Naive thymus-derived CD4-positive, alpha-beta T cell (primary cell): ENCODE results near the gene RNF145. TPM values are rescaled to one million over a fixed set of nuclear protein-coding genes. Genes with fewer than 3 reads are reported as not detected.

ENCODE experiments used
- ATAC-seq: fragments of 150-1000 bp; cut with Tn5 transposase; 2 replicates; pipeline ENCODE4 v1.10.0; 2021; ENCODE audit warnings: mild to moderate bottlenecking, moderate library complexity
- CTCF ChIA-PET: fragments of 350-600 bp; sonication (Branson Sonifier 250); formaldehyde crosslinking; loops from one replicate; lab custom pipeline; 2021; ENCODE audit warnings: antibody characterized with exemption; lab: Charles Lee
- POLR2A ChIA-PET: fragments of 350-600 bp; sonication (Branson Sonifier 250); formaldehyde crosslinking; loops from one replicate; lab custom pipeline; 2021; ENCODE audit warnings: antibody characterized with exemption, inconsistent platforms; lab: Charles Lee
- DNase-seq, 9 donors: peaks; one replicate each; pipeline versions ENCODE4 v3.0.0 to v3.0.0-alpha.2; 2020 to 2022; ENCODE audit warnings: mixed read lengths in 1 of 9
- H3K27ac ChIP-seq: one replicate; pipeline ENCODE4 v1.7.0; 2013; ENCODE audit warnings: mild to moderate bottlenecking, low read depth, low read length, moderate library complexity
- H3K27me3 ChIP-seq, 2 donors: one replicate each; pipeline ENCODE4 v1.7.0; 2013; ENCODE audit warnings: low read length in 2 of 2, mild to moderate bottlenecking in 2 of 2, moderate library complexity in 2 of 2; ENCODE audit not compliant: control insufficient read depth in 2 of 2, insufficient read depth in 2 of 2
- H3K36me3 ChIP-seq, 3 experiments: 1 replicate in 2 of 3; 2 replicates in 1 of 3; pipeline ENCODE4 v1.7.0; 2013; ENCODE audit warnings: low read length in 3 of 3, mild to moderate bottlenecking in 3 of 3, moderate library complexity in 1 of 3; ENCODE audit not compliant: insufficient read depth in 3 of 3, control insufficient read depth in 2 of 3
- H3K4me1 ChIP-seq, 2 donors: one replicate each; pipeline ENCODE4 v1.7.0; 2013; ENCODE audit warnings: low read length in 2 of 2, mild to moderate bottlenecking in 2 of 2, moderate library complexity in 1 of 2; ENCODE audit not compliant: control insufficient read depth in 2 of 2, insufficient read depth in 2 of 2
- H3K4me3 ChIP-seq: 2 replicates; pipeline ENCODE4 v1.7.0; 2013; ENCODE audit warnings: mild to moderate bottlenecking, low read length
- H3K9me3 ChIP-seq, 3 experiments: 1 replicate in 2 of 3; 2 replicates in 1 of 3; pipeline ENCODE4 v1.7.0; 2013; ENCODE audit warnings: low read length in 3 of 3; ENCODE audit not compliant: control insufficient read depth in 2 of 3
- H3K27ac Mint-ChIP-seq, 9 donors: one replicate each; pipeline ENCODE4 v1.8.0; 2020 to 2022; ENCODE audit warnings: mixed read lengths in 9 of 9, mild to moderate bottlenecking in 8 of 9, moderate library complexity in 5 of 9, inconsistent platforms in 2 of 9
- H3K27me3 Mint-ChIP-seq, 5 donors: one replicate each; pipeline ENCODE4 v1.8.0; 2021 to 2022; ENCODE audit warnings: mixed read lengths in 5 of 5, mild to moderate bottlenecking in 1 of 5
- H3K36me3 Mint-ChIP-seq, 5 donors: one replicate each; pipeline ENCODE4 v1.8.0; 2020 to 2022; ENCODE audit warnings: mixed read lengths in 5 of 5, mild to moderate bottlenecking in 3 of 5, inconsistent platforms in 1 of 5
- H3K4me1 Mint-ChIP-seq, 7 donors: one replicate each; pipeline ENCODE4 v1.8.0; 2020 to 2022; ENCODE audit warnings: mixed read lengths in 7 of 7, mild to moderate bottlenecking in 3 of 7, inconsistent platforms in 1 of 7
- H3K4me3 Mint-ChIP-seq, 10 donors: one replicate each; pipeline ENCODE4 v1.8.0; 2020 to 2022; ENCODE audit warnings: mild to moderate bottlenecking in 10 of 10, mixed read lengths in 10 of 10, moderate library complexity in 6 of 10, inconsistent platforms in 2 of 10
- H3K9me3 Mint-ChIP-seq, 11 donors: one replicate each; pipeline ENCODE4 v1.8.0; 2020 to 2022; ENCODE audit warnings: mixed read lengths in 11 of 11, mild to moderate bottlenecking in 4 of 11, inconsistent platforms in 1 of 11, moderate library complexity in 1 of 11
- intact Hi-C, 2 donors: fragments of 100-400 bp; cut with micrococcal nuclease; formaldehyde crosslinking; loops; one replicate each; pipeline ENCODE4 v1.15.1; 2023
- polyA plus RNA-seq, 2 donors: library from polyadenylated mRNA; unstranded; fragments of 300-500 nt; fragmentation: Illumina TruSeq; gene quantifications; one replicate each; pipeline ENCODE4 v1.2.3, GENCODE V29; 2021
- total RNA-seq, 6 experiments: library from RNA in 5 of 6; stranded (reverse) in 5 of 6; gene quantifications; 1 replicate in 5 of 6; 2 replicates in 1 of 6; pipeline ENCODE4 v1.2.3 and lab custom pipeline; 2021 to 2026

Gene RNF145
- total and polyA plus RNA-seq, 7 experiments from 2014 or later: 10.8 to 142 (median 64.4) TPM

GRCh38 chr5:159244890-159245289 lies 35.5 kb upstream of the RNF145 start:
- Histone ChIP-seq H3K9me3 (no peaks in the 10 kb centered on the region), H3K27ac (no peak overlapping the region), H3K4me3 (no peak overlapping the region), H3K4me1 (peaks cover 0 to 14% of the 10 kb centered on the region in 2 donors), H3K36me3 (no peaks in the 10 kb centered on the region), H3K27me3 (no peaks in the 10 kb centered on the region)
- ATAC-seq (no peak), DNase-seq (no peak)
- H3K36me3 Mint-ChIP-seq: no peaks in the 10 kb centered on the region
- peaks cover 0 to 13% (median 4%) of the 10 kb centered on the region in 5 donors for H3K27me3 Mint-ChIP-seq
- H3K27ac Mint-ChIP-seq: no peak overlapping the region
- intact Hi-C loops: no loop called here
- ChIA-PET POLR2A (interaction anchor here (1.6 kb wide), 1 partner anchor 8 kb away, joined by 3 read pairs; no protein-coding TSS in a partner anchor), CTCF (no interaction called here)
- no peak overlapping the region for H3K4me3 Mint-ChIP-seq
- H3K4me1 Mint-ChIP-seq: peaks cover 8 to 36% (median 25%) of the 10 kb centered on the region in 7 donors
- H3K9me3 Mint-ChIP-seq: no peaks in the 10 kb centered on the region

GRCh38 chr5:159244163-159244562 lies 34.8 kb upstream of the RNF145 start:
- H3K27ac ChIP-seq: no peak overlapping the region
- H3K36me3 ChIP-seq: no peaks in the 10 kb centered on the region
- ATAC-seq (no peak), DNase-seq (no peak)
- Mint-ChIP-seq H3K4me3 (no peak overlapping the region), H3K9me3 (no peaks in the 10 kb centered on the region), H3K27ac (no peak overlapping the region), H3K27me3 (peaks cover 0 to 13% (median 4%) of the 10 kb centered on the region in 5 donors), H3K4me1 (peaks cover 8 to 36% (median 25%) of the 10 kb centered on the region in 7 donors), H3K36me3 (no peaks in the 10 kb centered on the region)
- no peak overlapping the region for H3K4me3 ChIP-seq
- intact Hi-C loops: no loop called here
- ChIA-PET CTCF (no interaction called here), POLR2A (interaction anchor here (1.6 kb wide), 1 partner anchor 7 kb away, joined by 3 read pairs; no protein-coding TSS in a partner anchor)
- no peaks in the 10 kb centered on the region for H3K9me3 ChIP-seq
- peaks cover 0 to 14% of the 10 kb centered on the region in 2 donors for H3K4me1 ChIP-seq
- H3K27me3 ChIP-seq: no peaks in the 10 kb centered on the region

- Mint-ChIP-seq H3K4me1 (peaks cover 8 to 36% (median 25%) of the 10 kb centered on the region in 7 donors), H3K9me3 (no peaks in the 10 kb centered on the region), H3K36me3 (no peaks in the 10 kb centered on the region), H3K27ac (peak overlapping the region in 1 of 9 donors; percentile 53), H3K27me3 (peaks cover 0 to 10% (median 4%) of the 10 kb centered on the region in 5 donors), H3K4me3 (peak overlapping the region in 3 of 10 donors; percentile 4 to 57 (median 14))
- ChIA-PET CTCF (interaction anchor here (0.6 to 1.2 kb wide), 2 partner anchors 34 to 221 kb away, joined by 3 to 4 read pairs; no protein-coding TSS in a partner anchor), POLR2A (no interaction called here)
- intact Hi-C loops: loop anchor here in 1 of 2 donors (2.0 kb wide), 2 partner anchors 19 to 35 kb away; partner anchors contain the start of genes RNF145 and UBLCP1
- H3K9me3 ChIP-seq: no peaks in the 10 kb centered on the region
- no peaks in the 10 kb centered on the region for H3K36me3 ChIP-seq
- H3K4me1 ChIP-seq: peaks cover 0 to 14% of the 10 kb centered on the region in 2 donors
- H3K27me3 ChIP-seq: no peaks in the 10 kb centered on the region
- no peak overlapping the region for H3K27ac ChIP-seq
- H3K4me3 ChIP-seq: no peak overlapping the region
- no peak for DNase-seq
- no peak for ATAC-seq
Observed at GRCh38 chr5:159243385-159243784, 34.0 kb upstream of the RNF145 start.

GRCh38 chr5:159242656-159243055 lies 33.3 kb upstream of the RNF145 start:
- Mint-ChIP-seq H3K4me1 (peaks cover 8 to 36% (median 25%) of the 10 kb centered on the region in 7 donors), H3K4me3 (peak overlapping the region in 6 of 10 donors; percentile 27 to 64 (median 43)), H3K27ac (peak overlapping the region in 3 of 9 donors; percentile 15 to 53 (median 16)), H3K27me3 (peaks cover 0 to 10% (median 4%) of the 10 kb centered on the region in 5 donors), H3K36me3 (no peaks in the 10 kb centered on the region), H3K9me3 (no peaks in the 10 kb centered on the region)
- DNase-seq (no peak), ATAC-seq (no peak)
- Histone ChIP-seq H3K36me3 (no peaks in the 10 kb centered on the region), H3K4me3 (no peak overlapping the region), H3K27me3 (no peaks in the 10 kb centered on the region), H3K27ac (no peak overlapping the region), H3K4me1 (peaks cover 0 to 14% of the 10 kb centered on the region in 2 donors), H3K9me3 (no peaks in the 10 kb centered on the region)
- CTCF ChIA-PET: interaction anchor here (0.6 to 1.2 kb wide), 2 partner anchors 34 to 222 kb away, joined by 3 to 4 read pairs; no protein-coding TSS in a partner anchor
- POLR2A ChIA-PET: interaction anchor here (0.6 kb wide), 1 partner anchor 567 kb away, joined by 3 read pairs; no protein-coding TSS in a partner anchor
- intact Hi-C loops: loop anchor here in 1 of 2 donors (2.0 kb wide), 2 partner anchors 20 to 34 kb away; partner anchors contain the start of genes RNF145 and UBLCP1

- ATAC-seq (no peak), DNase-seq (no peak)
- H3K27ac ChIP-seq: no peak overlapping the region
- Mint-ChIP-seq H3K36me3 (no peaks in the 10 kb centered on the region), H3K27ac (peak overlapping the region in 2 of 9 donors; percentile 15 to 53), H3K9me3 (no peaks in the 10 kb centered on the region), H3K4me1 (peaks cover 8 to 36% (median 25%) of the 10 kb centered on the region in 7 donors), H3K27me3 (peaks cover 0 to 6% (median 4%) of the 10 kb centered on the region in 5 donors), H3K4me3 (peak overlapping the region in 7 of 10 donors; percentile 2 to 64 (median 32))
- ChIA-PET CTCF (no interaction called here), POLR2A (no interaction called here)
- H3K9me3 ChIP-seq: no peaks in the 10 kb centered on the region
- H3K4me1 ChIP-seq: peaks cover 0 to 14% of the 10 kb centered on the region in 2 donors
- no peak overlapping the region for H3K4me3 ChIP-seq
- H3K27me3 ChIP-seq: no peaks in the 10 kb centered on the region
- H3K36me3 ChIP-seq: no peaks in the 10 kb centered on the region
- intact Hi-C loops: loop anchor here in 1 of 2 donors (2.0 kb wide), 2 partner anchors 21 to 33 kb away; partner anchors contain the start of genes RNF145 and UBLCP1
Observed at GRCh38 chr5:159241946-159242552, 32.7 kb upstream of the RNF145 start.

GRCh38 chr5:159240301-159240870 lies 31.0 kb upstream of the RNF145 start:
- CTCF ChIA-PET: no interaction called here

More at GRCh38 chr5:159240301-159240870, 31.0 kb upstream of the RNF145 start:
- intact Hi-C loops: no loop called here
- peaks cover 0 to 3% (median 0%) of the 10 kb centered on the region in 5 donors for H3K36me3 Mint-ChIP-seq
- Histone ChIP-seq H3K27ac (no peak overlapping the region), H3K9me3 (no peaks in the 10 kb centered on the region), H3K36me3 (no peaks in the 10 kb centered on the region), H3K4me1 (peaks cover 0 to 14% of the 10 kb centered on the region in 2 donors), H3K4me3 (no peak overlapping the region), H3K27me3 (no peaks in the 10 kb centered on the region)
- no peak overlapping the region for H3K4me3 Mint-ChIP-seq
- DNase-seq: no peak
- H3K27me3 Mint-ChIP-seq: no peaks in the 10 kb centered on the region
- H3K4me1 Mint-ChIP-seq: peaks cover 8 to 36% (median 25%) of the 10 kb centered on the region in 7 donors
- no peak overlapping the region for H3K27ac Mint-ChIP-seq
- POLR2A ChIA-PET: interaction anchor here (0.6 kb wide), 1 partner anchor 11 kb away, joined by 3 read pairs; no protein-coding TSS in a partner anchor
- ATAC-seq: no peak
- H3K9me3 Mint-ChIP-seq: no peaks in the 10 kb centered on the region
